B cell (primary cell): ENCODE measurements around the gene SOAT2.

Experiments used
- CTCF ChIP-seq: fragments of 200-600 bp; IDR thresholded peaks from one replicate; pipeline ENCODE4 v1.8.0; 2022; ENCODE audit warnings: antibody characterized with exemption, mild to moderate bottlenecking
- EZH2 ChIP-seq: IDR thresholded peaks from 2 replicates; pipeline ENCODE4 v1.6.1; 2012; ENCODE audit warnings: borderline replicate concordance, low read depth, mild to moderate bottlenecking, moderate library complexity, low read length; ENCODE audit not compliant: insufficient read depth, poor library complexity, severe bottlenecking

GRCh38 chr12:53061404-53062010, 41.8 kb upstream of the SOAT2 start:
- TF ChIP-seq CTCF: no peak
- no peak for TF ChIP-seq EZH2
